Measurements from ENCODE around the gene KCNIP4.

DNA sequence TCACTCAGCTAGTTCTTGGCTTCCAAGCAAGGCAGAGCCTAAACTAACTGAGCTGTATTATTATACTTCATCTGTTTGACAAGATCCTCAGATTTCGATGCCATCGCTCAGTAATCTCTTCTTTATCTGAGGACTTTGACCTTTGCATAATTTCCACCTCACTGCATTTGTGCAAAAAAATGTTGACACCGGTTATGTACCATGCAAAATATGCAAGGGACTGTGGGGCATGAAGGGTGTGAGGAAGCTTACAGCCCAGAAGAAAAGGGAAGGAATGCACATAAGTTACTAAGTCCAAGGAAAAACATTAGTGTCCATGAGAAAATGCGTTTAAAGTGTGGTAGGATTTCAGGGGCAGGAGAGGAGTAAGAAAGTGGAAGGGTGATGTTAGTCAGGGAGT is 953.0 kb downstream of the KCNIP4 start:
- no peak for TF ChIP-seq POLR2A (IDR thresholded peaks at IDR 0.05)
- TF ChIP-seq, protein P1, sequence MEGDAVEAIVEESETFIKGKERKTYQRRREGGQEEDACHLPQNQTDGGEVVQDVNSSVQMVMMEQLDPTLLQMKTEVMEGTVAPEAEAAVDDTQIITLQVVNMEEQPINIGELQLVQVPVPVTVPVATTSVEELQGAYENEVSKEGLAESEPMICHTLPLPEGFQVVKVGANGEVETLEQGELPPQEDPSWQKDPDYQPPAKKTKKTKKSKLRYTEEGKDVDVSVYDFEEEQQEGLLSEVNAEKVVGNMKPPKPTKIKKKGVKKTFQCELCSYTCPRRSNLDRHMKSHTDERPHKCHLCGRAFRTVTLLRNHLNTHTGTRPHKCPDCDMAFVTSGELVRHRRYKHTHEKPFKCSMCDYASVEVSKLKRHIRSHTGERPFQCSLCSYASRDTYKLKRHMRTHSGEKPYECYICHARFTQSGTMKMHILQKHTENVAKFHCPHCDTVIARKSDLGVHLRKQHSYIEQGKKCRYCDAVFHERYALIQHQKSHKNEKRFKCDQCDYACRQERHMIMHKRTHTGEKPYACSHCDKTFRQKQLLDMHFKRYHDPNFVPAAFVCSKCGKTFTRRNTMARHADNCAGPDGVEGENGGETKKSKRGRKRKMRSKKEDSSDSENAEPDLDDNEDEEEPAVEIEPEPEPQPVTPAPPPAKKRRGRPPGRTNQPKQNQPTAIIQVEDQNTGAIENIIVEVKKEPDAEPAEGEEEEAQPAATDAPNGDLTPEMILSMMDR (IDR thresholded peaks at IDR 0.05) = no peak
